Trophoblast cell (in vitro differentiated cells and primary cell): ENCODE results near the gene LY9.

Source experiments
- DNase-seq, 2 donors: peaks; one replicate each; pipeline ENCODE4 v3.0.0-alpha.2; 2016
- H2AFZ ChIP-seq: 2 replicates; pipeline ENCODE4 v1.6.1; 2013; ENCODE audit warnings: low read length, moderate library complexity, mild to moderate bottlenecking; ENCODE audit not compliant: insufficient read depth, poor library complexity
- H2AK5ac ChIP-seq: 2 replicates; pipeline ENCODE4 v1.6.1; 2013; ENCODE audit warnings: mild to moderate bottlenecking, low read length
- H2BK120ac ChIP-seq: 2 replicates; pipeline ENCODE4 v1.6.1; 2013; ENCODE audit warnings: low read length, mild to moderate bottlenecking, moderate library complexity; ENCODE audit not compliant: insufficient read depth, poor library complexity
- H2BK12ac ChIP-seq: 2 replicates; pipeline ENCODE4 v1.6.1; 2013; ENCODE audit warnings: mild to moderate bottlenecking, low read length, moderate library complexity
- H2BK5ac ChIP-seq: 2 replicates; pipeline ENCODE4 v1.6.1; 2013; ENCODE audit warnings: low read length, low read depth, moderate library complexity, mild to moderate bottlenecking; ENCODE audit not compliant: poor library complexity
- H3K14ac ChIP-seq: 2 replicates; pipeline ENCODE4 v1.6.1; 2013; ENCODE audit warnings: mild to moderate bottlenecking, low read length
- H3K18ac ChIP-seq: 2 replicates; pipeline ENCODE4 v1.6.1; 2013; ENCODE audit warnings: mild to moderate bottlenecking, low read length
- H3K23ac ChIP-seq: 2 replicates; pipeline ENCODE4 v1.6.1; 2013; ENCODE audit warnings: low read length
- H3K27ac ChIP-seq: 2 replicates; pipeline ENCODE4 v1.5.1; 2013; ENCODE audit warnings: low read depth, mild to moderate bottlenecking, inconsistent platforms, low read length, moderate library complexity
- H3K27me3 ChIP-seq: 2 replicates; pipeline ENCODE4 v1.6.1; 2013; ENCODE audit warnings: inconsistent platforms, mild to moderate bottlenecking, low read length, moderate library complexity; ENCODE audit not compliant: insufficient read depth
- H3K36me3 ChIP-seq, 2 experiments: 1 replicate in 1 of 2; 2 replicates in 1 of 2; pipeline ENCODE4 v1.6.1; 2013; ENCODE audit warnings: low read length in 2 of 2, mild to moderate bottlenecking in 2 of 2, moderate library complexity in 1 of 2; ENCODE audit not compliant: insufficient read depth in 2 of 2, control insufficient read depth in 1 of 2
- H3K4ac ChIP-seq: 2 replicates; pipeline ENCODE4 v1.6.1; 2013; ENCODE audit warnings: low read depth, mild to moderate bottlenecking, low read length, moderate library complexity
- H3K4me1 ChIP-seq, 2 experiments: 1 replicate in 1 of 2; 2 replicates in 1 of 2; pipeline ENCODE4 v1.6.1; 2013; ENCODE audit warnings: low read length in 2 of 2, mild to moderate bottlenecking in 2 of 2, moderate library complexity in 1 of 2; ENCODE audit not compliant: insufficient read depth in 2 of 2, control insufficient read depth in 1 of 2
- H3K4me2 ChIP-seq: 2 replicates; pipeline ENCODE4 v1.6.1; 2013; ENCODE audit warnings: inconsistent platforms, mild to moderate bottlenecking, low read length, moderate library complexity
- H3K4me3 ChIP-seq: 2 replicates; pipeline ENCODE4 v1.5.1; 2013; ENCODE audit warnings: mild to moderate bottlenecking, low read depth, low read length, inconsistent platforms
- H3K79me1 ChIP-seq: one replicate; pipeline ENCODE4 v1.6.1; 2013; ENCODE audit warnings: low read length
- H3K79me2 ChIP-seq: 2 replicates; pipeline ENCODE4 v1.6.1; 2013; ENCODE audit warnings: low read length, mild to moderate bottlenecking; ENCODE audit not compliant: control insufficient read depth, insufficient read depth, poor library complexity
- H3K9ac ChIP-seq: 2 replicates; pipeline ENCODE4 v1.6.1; 2013; ENCODE audit warnings: mild to moderate bottlenecking, low read length
- H3K9me3 ChIP-seq: 2 replicates; pipeline ENCODE4 v1.6.1; 2013; ENCODE audit warnings: low read depth, mild to moderate bottlenecking, control low read depth, inconsistent platforms, low read length; ENCODE audit not compliant: insufficient read depth
- H4K12ac ChIP-seq: 2 replicates; pipeline ENCODE4 v1.6.1; 2013; ENCODE audit warnings: low read depth, mild to moderate bottlenecking, low read length, moderate library complexity
- H4K8ac ChIP-seq: 2 replicates; pipeline ENCODE4 v1.6.1; 2013; ENCODE audit warnings: low read depth, mild to moderate bottlenecking, low read length, moderate library complexity
- H4K91ac ChIP-seq: one replicate; pipeline ENCODE4 v1.6.1; 2013; ENCODE audit warnings: low read depth, mild to moderate bottlenecking, low read length, moderate library complexity

The LY9 gene

GRCh38 chr1:160877221-160877620, 81.2 kb downstream of the LY9 start:
- H2BK5ac ChIP-seq = no peak overlapping the region
- H3K9me3 ChIP-seq = no peaks in the 10 kb centered on the region
- no peak overlapping the region for H3K4ac ChIP-seq
- no peak overlapping the region for H3K18ac ChIP-seq
- H4K12ac ChIP-seq = no peak overlapping the region
- H3K9ac ChIP-seq = no peak overlapping the region
- H2AK5ac ChIP-seq = no peak overlapping the region
- no peaks in the 10 kb centered on the region for H3K27me3 ChIP-seq
- H3K23ac ChIP-seq = no peak overlapping the region
- H2AFZ ChIP-seq = no peak overlapping the region
- H3K14ac ChIP-seq = no peak overlapping the region
- no peaks in the 10 kb centered on the region for H3K36me3 ChIP-seq
- H2BK12ac ChIP-seq = no peak overlapping the region
- H4K8ac ChIP-seq = no peak overlapping the region
- no peaks in the 10 kb centered on the region for H3K79me2 ChIP-seq
- H3K4me3 ChIP-seq = no peak overlapping the region
- no peak overlapping the region for H3K4me2 ChIP-seq
- H3K79me1 ChIP-seq = no peaks in the 10 kb centered on the region
- H3K4me1 ChIP-seq = peaks cover 0 to 8% of the 10 kb centered on the region in 2 experiments
- no peak overlapping the region for H2BK120ac ChIP-seq
- no peak overlapping the region for H4K91ac ChIP-seq
- H3K27ac ChIP-seq = no peak overlapping the region
- no peak for DNase-seq
